Thymus (tissue), 14 donors: ENCODE results near the gene MARCHF6. TPM values are rescaled to one million over a fixed set of nuclear protein-coding genes. Genes with fewer than 3 reads are reported as not detected.

Experiments
- DNase-seq, 9 donors: peaks; one replicate each; pipeline ENCODE4 v3.0.0-alpha.2; 2013; ENCODE audit warnings: low spot score in 9 of 9, low read depth in 6 of 9, missing footprints in 1 of 9
- H3K27ac ChIP-seq, 2 donors: one replicate each; pipeline ENCODE4 v1.5.1; 2013; ENCODE audit warnings: control low read depth in 1 of 2, low read depth in 1 of 2, low read length in 1 of 2, mild to moderate bottlenecking in 1 of 2, moderate library complexity in 1 of 2
- H3K27me3 ChIP-seq, 2 donors: one replicate each; pipeline ENCODE4 v1.5.1; 2013; ENCODE audit warnings: low read length in 1 of 2; ENCODE audit not compliant: control insufficient read depth in 2 of 2, insufficient read depth in 1 of 2
- H3K36me3 ChIP-seq, 2 donors: one replicate each; pipeline ENCODE4 v1.5.1; 2013; ENCODE audit warnings: low read length in 1 of 2, mild to moderate bottlenecking in 1 of 2, moderate library complexity in 1 of 2; ENCODE audit not compliant: control insufficient read depth in 2 of 2, insufficient read depth in 2 of 2
- H3K4me1 ChIP-seq, 2 donors: one replicate each; pipeline ENCODE4 v1.5.1; 2013; ENCODE audit warnings: low read length in 2 of 2; ENCODE audit not compliant: control insufficient read depth in 2 of 2, insufficient read depth in 2 of 2
- H3K4me3 ChIP-seq, 2 donors: one replicate each; pipeline ENCODE4 v1.5.1; 2013; ENCODE audit warnings: low read length in 2 of 2, control low read depth in 1 of 2, mild to moderate bottlenecking in 1 of 2
- H3K9me3 ChIP-seq, 2 donors: one replicate each; pipeline ENCODE4 v1.5.1; 2013; ENCODE audit warnings: low read length in 1 of 2, mild to moderate bottlenecking in 1 of 2; ENCODE audit not compliant: control insufficient read depth in 2 of 2, insufficient read depth in 1 of 2
- WGBS: extraction: QIAGEN DNeasy Blood & Tissue Kit; methylation state at CpG from one replicate; pipeline ENCODE4 v1.1.7; 2013; 5-methylcytosine and 5-hydroxymethylcytosine counted together
- long read RNA-seq, 10 donors: transcript quantifications; one replicate each; lab custom pipeline, GENCODE V29; 2026
- polyA plus RNA-seq: library from polyadenylated mRNA; stranded (reverse); fragments of 200-250 nt; gene quantifications from one replicate; pipeline ENCODE4 v1.2.3, GENCODE V29; 2013
- total RNA-seq: library from RNA; stranded (reverse); fragments of 120-200 nt; gene quantifications from one replicate; pipeline ENCODE4 v1.2.4, GENCODE V29; 2013
- donor health status: healthy.

The MARCHF6 gene
- 43.7 TPM for total RNA-seq
- polyA plus RNA-seq = 196 TPM
- long read RNA-seq, donor 1, full-length matches to known transcripts = 3 of 3 reads
- long read RNA-seq, donor 1, partial matches to known transcripts = 0 of 3 reads
- long read RNA-seq, donor 1, other reads (novel, unspliced or antisense) = 0 of 3 reads
- long read RNA-seq, donor 2 = 0 reads
- long read RNA-seq, donor 3, full-length matches to known transcripts = 18 of 91 reads
- long read RNA-seq, donor 3, partial matches to known transcripts = 73 of 91 reads
- long read RNA-seq, donor 3, other reads (novel, unspliced or antisense) = 0 of 91 reads
- long read RNA-seq, donor 4, full-length matches to known transcripts = 9 of 16 reads
- long read RNA-seq, donor 4, partial matches to known transcripts = 7 of 16 reads
- long read RNA-seq, donor 4, other reads (novel, unspliced or antisense) = 0 of 16 reads
- long read RNA-seq, donor 5, full-length matches to known transcripts = 20 of 59 reads
- long read RNA-seq, donor 5, partial matches to known transcripts = 39 of 59 reads
- long read RNA-seq, donor 5, other reads (novel, unspliced or antisense) = 0 of 59 reads
- long read RNA-seq, donor 6, full-length matches to known transcripts = 13 of 48 reads
- long read RNA-seq, donor 6, partial matches to known transcripts = 35 of 48 reads
- long read RNA-seq, donor 6, other reads (novel, unspliced or antisense) = 0 of 48 reads
- long read RNA-seq, donor 7, full-length matches to known transcripts = 11 of 28 reads
- long read RNA-seq, donor 7, partial matches to known transcripts = 17 of 28 reads
- long read RNA-seq, donor 7, other reads (novel, unspliced or antisense) = 0 of 28 reads
- long read RNA-seq, donor 8, full-length matches to known transcripts = 4 of 14 reads
- long read RNA-seq, donor 8, partial matches to known transcripts = 10 of 14 reads
- long read RNA-seq, donor 8, other reads (novel, unspliced or antisense) = 0 of 14 reads
- long read RNA-seq, donor 9, full-length matches to known transcripts = 14 of 33 reads
- long read RNA-seq, donor 9, partial matches to known transcripts = 19 of 33 reads
- long read RNA-seq, donor 9, other reads (novel, unspliced or antisense) = 0 of 33 reads
- long read RNA-seq, donor 10, full-length matches to known transcripts = 16 of 23 reads
- long read RNA-seq, donor 10, partial matches to known transcripts = 7 of 23 reads
- long read RNA-seq, donor 10, other reads (novel, unspliced or antisense) = 0 of 23 reads

- no peaks in the 10 kb centered on the region for H3K9me3 ChIP-seq
- H3K27ac ChIP-seq = peak within 1 kb of the TSS; percentile 88 to 95
- peaks cover 4 to 11% of the 10 kb centered on the region in 2 donors for H3K4me1 ChIP-seq
- no peaks in the 10 kb centered on the region for H3K36me3 ChIP-seq
- H3K4me3 ChIP-seq = peak within 1 kb of the TSS; percentile 86 to 87
- under 1% methylated on average over 92 of the region's 92 CpGs for WGBS
- peak; percentile 78 to 97 (median 93) for DNase-seq
- H3K27me3 ChIP-seq = no peaks in the 10 kb centered on the region
Observed at GRCh38 chr5:10353241-10354047, at the start of gene MARCHF6. TSS of gene MARCHF6 (plus strand) at chr5:10353695. CDS start at chr5:10353899, 204 bp downstream.

GRCh38 chr5:10303699-10304170 is 49.8 kb upstream of the MARCHF6 start:
- 90% methylated on average over 5 of the region's 5 CpGs for WGBS
- Histone ChIP-seq H3K4me3 (no peak overlapping the region), H3K27ac (no peak overlapping the region), H3K36me3 (no peaks in the 10 kb centered on the region), H3K9me3 (no peaks in the 10 kb centered on the region), H3K4me1 (no peaks in the 10 kb centered on the region), H3K27me3 (peaks cover 7 to 20% of the 10 kb centered on the region in 2 donors)
- DNase-seq = no peak

GRCh38 chr5:10304932-10305331 is 48.6 kb upstream of the MARCHF6 start:
- WGBS = 96% methylated on average over 5 of the region's 5 CpGs
- DNase-seq = no peak
- Histone ChIP-seq H3K4me3 (no peak overlapping the region), H3K36me3 (no peaks in the 10 kb centered on the region), H3K27me3 (peaks cover 7 to 20% of the 10 kb centered on the region in 2 donors), H3K4me1 (no peaks in the 10 kb centered on the region), H3K27ac (no peak overlapping the region), H3K9me3 (no peaks in the 10 kb centered on the region)

- Histone ChIP-seq H3K27me3 (peaks cover 7 to 20% of the 10 kb centered on the region in 2 donors), H3K36me3 (no peaks in the 10 kb centered on the region), H3K4me3 (no peak overlapping the region), H3K9me3 (no peaks in the 10 kb centered on the region), H3K27ac (no peak overlapping the region), H3K4me1 (no peaks in the 10 kb centered on the region)
- no peak for DNase-seq
- 86% methylated on average over 5 of the region's 5 CpGs for WGBS
Observed at GRCh38 chr5:10306114-10306513, 47.4 kb upstream of the MARCHF6 start.

GRCh38 chr5:10306806-10307205 is 46.7 kb upstream of the MARCHF6 start:
- no peaks in the 10 kb centered on the region for H3K4me1 ChIP-seq
- no peak for DNase-seq
- WGBS = 79% methylated on average over 8 of the region's 8 CpGs
- no peaks in the 10 kb centered on the region for H3K36me3 ChIP-seq
- peak overlapping the region in 1 of 2 donors; percentile 43 for H3K4me3 ChIP-seq
- no peaks in the 10 kb centered on the region for H3K9me3 ChIP-seq
- no peak overlapping the region for H3K27ac ChIP-seq
- H3K27me3 ChIP-seq = peaks cover 7 to 20% of the 10 kb centered on the region in 2 donors

GRCh38 chr5:10307206-10308148 is 46.0 kb upstream of the MARCHF6 start, which contains the start of gene CMBL:
TSS of gene CMBL (minus strand) at chr5:10307902. CDS start at chr5:10290762, 17,140 bp downstream.
- Histone ChIP-seq H3K4me3 (peak within 1 kb of the TSS; percentile 43 to 46), H3K36me3 (no peaks in the 10 kb centered on the region), H3K4me1 (no peaks in the 10 kb centered on the region), H3K27ac (peak within 1 kb of the TSS; percentile 24 to 42), H3K27me3 (peaks cover 7 to 20% of the 10 kb centered on the region in 2 donors), H3K9me3 (no peaks in the 10 kb centered on the region)
- DNase-seq = peak in 2 of 9 donors; percentile 24 to 44
- 3% methylated on average over 56 of the region's 56 CpGs for WGBS

GRCh38 chr5:10308844-10309243 is 44.7 kb upstream of the MARCHF6 start:
- Histone ChIP-seq H3K27me3 (peaks cover 7 to 20% of the 10 kb centered on the region in 2 donors), H3K9me3 (no peaks in the 10 kb centered on the region), H3K36me3 (no peaks in the 10 kb centered on the region), H3K4me1 (no peaks in the 10 kb centered on the region), H3K27ac (no peak overlapping the region), H3K4me3 (no peak overlapping the region)
- DNase-seq = no peak
- WGBS = 95% methylated on average over 6 of the region's 6 CpGs
